Fibroblast of skin of abdomen (primary cell): Measurements from ENCODE around the gene MCCC1.
"Not testable (repeated sequence)": the region's sequence is repeated elsewhere in the genome, so short reads cannot be mapped to it uniquely, and the experiment has no call there.

Source experiments
- DNase-seq: peaks from one replicate; pipeline ENCODE4 v3.0.0-alpha.2; 2013

Gene MCCC1

DNA sequence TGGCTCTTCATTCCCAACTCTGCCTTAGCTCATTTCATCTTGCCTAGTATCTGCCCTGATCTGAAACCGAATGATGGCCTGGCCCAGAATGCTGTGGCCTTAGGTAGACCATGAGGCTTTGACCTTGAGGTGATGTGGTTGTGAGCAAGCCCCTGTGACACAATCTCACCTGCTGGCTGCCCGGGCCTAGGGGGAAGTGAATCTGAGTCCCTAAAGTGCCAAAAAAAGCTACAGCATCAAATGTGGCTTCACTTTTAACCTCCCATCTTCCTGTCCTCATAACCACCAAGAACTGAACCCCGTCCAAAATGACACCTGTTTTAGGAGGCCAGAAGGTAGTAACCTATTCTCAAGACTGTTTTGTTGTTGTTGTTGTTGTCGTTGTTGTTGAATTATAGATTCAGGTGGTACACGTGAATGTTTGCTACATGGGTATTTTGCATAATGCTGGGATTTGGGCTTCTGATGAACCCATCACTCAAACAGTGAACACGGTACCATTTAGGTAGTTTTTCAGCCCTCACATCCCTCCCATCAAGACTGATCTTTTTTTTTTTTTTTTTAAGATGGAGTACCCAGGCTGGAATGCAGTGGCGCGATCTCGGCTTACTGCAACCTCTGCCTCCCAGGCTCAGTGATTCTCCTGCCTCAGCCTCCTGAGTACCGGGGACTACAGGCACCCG, 54.6 kb downstream of the MCCC1 start:
- DNase-seq = no peak

DNA sequence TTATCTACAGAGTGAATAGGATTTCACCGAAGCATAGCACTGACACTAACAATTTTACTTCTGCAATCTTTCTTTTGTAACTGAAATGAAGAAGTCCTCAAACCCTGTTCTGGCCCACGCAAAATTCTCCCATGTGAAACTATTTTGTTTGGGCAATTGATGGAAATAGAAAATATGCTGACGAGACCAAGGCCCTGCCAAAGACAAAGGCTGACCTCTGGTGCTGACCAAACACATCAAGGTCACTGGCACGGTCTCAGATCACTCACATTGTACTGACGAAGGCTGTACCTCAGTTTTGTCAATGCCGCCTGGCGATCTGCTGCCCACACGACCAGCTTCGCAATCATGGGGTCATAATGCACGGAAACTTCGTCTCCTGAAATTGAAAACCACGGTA, 60.5 kb downstream of the MCCC1 start:
- no peak for DNase-seq

DNA sequence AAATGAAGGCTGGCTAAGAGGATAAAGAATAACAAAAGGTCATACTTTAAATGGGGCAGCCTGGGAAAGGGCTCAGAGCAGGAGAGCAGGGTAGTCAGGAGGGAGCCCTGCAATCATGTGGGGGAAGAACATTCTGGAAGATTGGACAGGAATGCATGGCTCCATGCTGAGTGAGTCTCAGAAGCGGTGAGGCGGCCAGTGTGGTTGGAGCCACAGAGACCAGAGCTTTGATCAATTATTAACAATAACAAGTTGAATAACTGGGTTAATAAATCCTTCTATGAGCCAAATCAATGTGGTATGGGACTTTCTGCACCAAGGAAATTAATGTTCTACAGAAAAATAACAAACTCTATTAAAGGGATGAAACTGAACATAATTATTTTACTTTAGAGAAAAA, 61.1 kb downstream of the MCCC1 start:
- DNase-seq = no peak

DNA sequence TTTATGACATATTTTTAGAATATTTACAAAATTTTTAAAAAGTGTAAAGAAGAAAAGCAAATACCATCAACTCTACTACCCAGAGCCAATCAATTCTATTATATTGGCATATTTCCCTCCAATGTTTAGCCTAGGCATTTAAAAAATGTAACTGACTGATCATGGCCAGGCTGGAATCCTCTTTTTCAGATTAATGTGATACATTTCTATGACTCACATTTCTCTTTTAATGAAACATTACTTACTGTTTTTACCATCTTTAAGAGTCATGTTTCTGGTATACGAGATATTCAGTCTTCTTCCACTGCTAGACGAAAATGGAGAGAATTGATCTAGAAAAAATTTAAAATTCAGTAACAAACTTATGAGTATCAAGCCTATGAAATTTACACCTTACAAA, 65.5 kb downstream of the MCCC1 start:
- peak; percentile 75 for DNase-seq

DNA sequence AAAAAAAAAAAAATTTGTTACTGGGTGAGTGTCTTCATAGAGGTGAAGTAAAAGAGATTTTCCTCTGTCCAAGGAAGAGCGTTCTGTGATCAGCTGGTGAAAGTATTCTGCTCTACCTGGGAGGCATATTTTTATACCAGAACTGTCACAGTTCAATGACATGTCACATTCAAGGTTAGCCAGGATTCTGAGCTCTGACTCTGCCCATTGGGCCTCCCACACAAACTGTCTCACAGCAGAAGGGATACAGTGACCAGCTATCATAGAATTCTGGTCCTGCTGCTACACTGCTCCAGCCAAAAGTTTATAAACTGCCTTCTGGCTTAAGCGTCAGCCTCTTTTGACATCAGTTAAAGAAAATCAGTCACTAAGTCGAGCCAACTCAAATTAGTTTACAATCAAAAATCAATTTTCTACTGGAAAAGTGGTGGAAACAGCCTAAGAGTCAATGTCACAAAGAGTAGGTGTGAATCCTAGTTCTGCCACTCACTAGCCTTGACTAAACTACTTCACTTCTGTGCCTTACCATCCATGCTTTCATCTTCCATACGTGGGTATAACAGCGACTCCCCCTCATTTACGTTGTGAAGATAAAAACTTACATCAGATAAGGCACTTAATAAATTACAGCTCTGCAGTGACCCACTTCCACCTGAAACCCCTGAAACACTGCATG, 66.3 kb downstream of the MCCC1 start:
- DNase-seq = no peak

DNA sequence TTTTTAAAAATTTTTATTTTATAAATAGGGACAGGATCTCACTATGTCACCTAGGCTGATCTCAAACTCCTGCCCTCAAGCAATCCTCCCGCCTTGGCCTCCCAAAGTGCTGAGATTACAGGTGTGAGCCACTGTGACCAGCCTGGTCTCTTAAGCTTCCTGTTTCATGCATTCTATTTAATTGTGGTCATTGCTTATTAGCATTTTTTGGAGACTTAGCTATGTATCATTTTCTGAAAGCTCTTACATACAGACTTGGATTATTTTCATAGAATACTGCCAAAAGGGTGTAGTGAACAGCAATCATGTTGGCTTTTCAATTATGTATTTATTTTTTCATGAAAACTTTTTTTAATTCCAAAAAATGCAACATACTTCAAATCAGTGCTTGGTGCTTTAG, 67.5 kb downstream of the MCCC1 start:
- DNase-seq = peak; percentile 22

DNA sequence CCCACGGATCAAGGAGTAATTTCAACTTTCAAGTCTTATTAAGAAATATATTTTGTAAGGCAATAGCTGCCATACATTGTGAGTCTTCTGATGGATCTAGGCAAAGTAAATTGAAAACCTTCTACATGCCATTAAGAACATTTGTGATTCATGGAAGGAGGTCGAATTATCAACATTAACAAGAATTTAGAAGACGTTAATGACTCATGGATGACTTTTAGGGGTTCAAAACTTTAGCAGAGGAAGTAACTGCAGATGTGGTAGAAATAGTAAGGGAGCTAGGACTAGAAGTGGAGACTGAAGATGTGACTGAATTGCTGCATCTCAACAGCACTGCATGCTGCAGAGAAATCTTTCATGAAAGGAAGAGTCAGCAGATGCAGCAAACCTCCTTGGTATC, 70.9 kb downstream of the MCCC1 start:
- DNase-seq = no peak

DNA sequence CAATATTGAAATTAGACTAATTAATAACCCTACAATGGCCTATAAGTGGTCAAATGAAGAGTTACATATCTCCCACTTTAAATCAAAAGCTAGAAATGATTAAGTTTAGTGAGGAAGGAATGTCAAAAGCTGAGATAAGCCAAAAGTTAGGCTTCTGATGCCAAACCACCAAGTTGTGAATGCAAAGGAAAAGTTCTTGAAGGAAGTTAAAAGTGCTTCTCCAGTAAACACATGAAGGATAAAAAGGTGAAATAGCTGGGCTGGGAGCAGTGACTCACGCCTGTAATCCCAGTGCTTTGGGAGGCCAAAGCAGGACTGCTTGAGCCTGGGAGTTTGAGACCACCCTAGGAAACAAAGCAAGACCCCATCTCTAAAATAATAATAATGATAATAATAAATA, 72.0 kb downstream of the MCCC1 start:
- no peak for DNase-seq

DNA sequence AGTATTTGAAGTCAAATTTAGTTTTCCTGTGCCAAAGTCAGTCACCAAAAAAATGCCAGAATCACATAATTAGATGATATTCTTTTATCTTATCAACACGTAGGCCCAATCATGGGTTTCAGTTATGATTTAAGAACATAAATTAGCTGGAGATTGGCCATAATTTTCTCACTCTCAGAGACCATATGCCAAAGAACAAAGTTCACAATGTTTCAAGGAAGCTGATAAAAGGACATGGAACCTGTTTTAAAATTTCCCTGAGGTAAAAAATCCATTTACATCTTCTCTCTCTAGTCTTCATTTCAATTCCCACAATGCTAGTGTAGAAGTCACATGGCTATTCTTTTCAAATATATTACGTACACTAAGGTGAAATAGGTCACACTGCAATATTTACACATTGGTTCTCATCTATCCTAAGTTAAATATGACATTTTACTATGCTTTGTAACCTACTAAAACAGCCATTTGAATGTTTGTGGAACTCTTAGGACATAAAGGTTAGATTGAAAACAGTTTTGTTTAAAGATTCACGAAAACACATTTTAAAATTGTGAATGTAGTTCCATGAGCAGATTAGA, 76.3 kb downstream of the MCCC1 start:
- no peak for DNase-seq

DNA sequence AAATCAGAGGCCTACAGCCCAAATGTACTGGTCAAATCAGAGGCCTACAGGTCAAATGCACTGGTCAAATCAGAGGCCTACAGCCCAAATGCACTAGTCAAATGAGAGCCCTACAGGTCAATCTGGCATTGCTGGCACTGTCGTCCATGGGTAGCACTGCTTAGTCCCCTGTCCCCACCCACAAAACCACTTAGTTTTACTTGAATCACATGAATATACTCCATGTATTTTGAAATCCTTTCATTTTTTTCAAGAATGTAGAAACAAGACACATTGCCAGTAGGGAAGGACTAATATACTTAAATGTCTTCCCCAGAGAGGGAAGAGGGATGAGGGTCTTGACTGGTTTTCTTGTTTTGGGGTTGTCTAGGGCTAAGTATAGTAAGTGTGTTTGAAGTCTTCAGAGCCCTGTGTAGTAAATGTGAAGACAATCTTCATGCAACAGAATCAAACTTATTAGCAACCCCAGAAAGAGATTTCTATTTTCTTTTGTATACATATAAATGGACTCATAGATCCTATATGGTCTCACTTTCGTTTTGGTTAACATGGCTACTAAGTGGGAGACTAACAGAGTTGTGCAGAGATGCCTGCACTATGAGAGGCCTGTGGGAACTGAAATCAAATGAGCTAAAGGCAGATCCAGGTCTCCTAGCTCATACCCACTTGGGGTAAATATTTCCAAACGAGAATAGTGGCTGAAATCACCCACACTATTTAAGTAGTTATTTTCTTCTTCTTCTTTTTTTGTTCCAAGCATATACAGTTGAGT, 80.7 kb downstream of the MCCC1 start:
- no peak for DNase-seq

DNA sequence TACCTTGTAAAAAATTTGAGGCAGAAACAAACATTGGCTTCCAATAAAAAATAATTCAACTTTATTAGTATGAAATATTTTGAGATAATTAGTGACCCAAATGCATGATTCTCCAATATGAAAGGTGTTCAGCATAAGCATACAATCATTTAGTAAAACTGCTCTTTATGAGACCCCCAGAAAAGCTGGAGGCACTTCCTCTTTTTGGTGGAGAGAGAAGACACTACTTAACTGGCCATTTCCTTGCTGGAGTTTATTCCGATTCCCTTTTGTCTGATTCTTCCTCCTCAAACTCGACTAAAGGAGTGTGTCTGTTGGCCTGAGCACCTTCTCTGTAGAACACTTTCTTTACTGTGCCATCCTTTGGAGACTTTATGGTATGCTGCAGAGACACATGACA, 84.1 kb downstream of the MCCC1 start:
- no peak for DNase-seq

DNA sequence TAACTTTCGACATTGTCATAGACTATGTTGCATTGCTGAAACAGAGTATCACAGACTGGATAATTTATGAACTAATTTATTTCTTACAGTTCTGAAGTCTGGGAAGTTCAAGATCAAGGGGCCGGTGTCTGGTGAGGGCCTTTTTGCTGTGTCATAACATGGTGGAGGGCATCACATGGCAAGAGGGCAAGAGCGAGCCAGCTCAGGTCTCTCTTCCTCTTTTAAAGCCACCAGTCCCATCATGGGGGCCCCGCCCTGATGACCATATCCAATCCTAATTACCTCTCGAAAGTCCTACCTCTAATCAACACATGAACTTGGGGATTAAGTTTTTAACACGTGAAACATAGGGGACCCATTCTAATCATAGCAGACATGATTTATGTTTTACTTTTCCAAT, 85.4 kb downstream of the MCCC1 start:
- no peak for DNase-seq

DNA sequence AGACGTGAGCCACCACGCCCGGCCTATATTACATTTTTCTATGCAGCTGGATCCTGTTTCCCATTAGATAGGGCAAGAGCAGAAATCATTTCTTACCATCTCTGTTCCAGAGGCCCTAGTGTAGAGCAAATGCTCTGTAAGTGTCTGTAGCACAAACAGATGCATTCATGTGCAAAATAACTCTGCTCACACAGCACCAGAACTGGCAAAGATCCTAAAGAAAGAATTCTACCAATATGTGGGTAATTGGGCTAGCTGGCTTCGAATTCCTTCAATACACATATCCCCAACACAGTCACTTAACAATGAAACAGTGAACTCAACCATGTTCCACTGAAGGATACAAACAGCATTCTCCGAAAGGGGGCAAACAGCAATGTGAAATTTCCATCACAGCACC, 86.2 kb downstream of the MCCC1 start:
- no peak for DNase-seq

DNA sequence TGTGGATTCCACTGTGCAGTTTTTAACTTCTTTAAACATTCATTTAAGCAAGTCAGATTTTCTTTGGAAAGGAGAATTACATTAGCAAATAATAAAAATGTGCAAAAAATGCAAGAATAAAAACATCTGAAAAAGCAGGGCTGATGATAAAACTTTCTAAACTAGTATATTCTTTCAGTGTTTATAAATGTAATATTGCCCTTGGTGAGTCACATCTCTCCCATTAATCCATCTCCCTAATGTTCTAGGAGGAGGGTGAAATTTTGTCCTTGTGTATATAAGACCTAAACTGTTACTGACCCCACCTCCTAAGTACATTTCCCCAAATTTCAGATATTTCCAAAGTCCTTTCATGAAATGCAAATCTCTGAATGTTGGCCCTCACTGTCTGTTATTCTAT, 90.5 kb downstream of the MCCC1 start:
- no peak for DNase-seq

DNA sequence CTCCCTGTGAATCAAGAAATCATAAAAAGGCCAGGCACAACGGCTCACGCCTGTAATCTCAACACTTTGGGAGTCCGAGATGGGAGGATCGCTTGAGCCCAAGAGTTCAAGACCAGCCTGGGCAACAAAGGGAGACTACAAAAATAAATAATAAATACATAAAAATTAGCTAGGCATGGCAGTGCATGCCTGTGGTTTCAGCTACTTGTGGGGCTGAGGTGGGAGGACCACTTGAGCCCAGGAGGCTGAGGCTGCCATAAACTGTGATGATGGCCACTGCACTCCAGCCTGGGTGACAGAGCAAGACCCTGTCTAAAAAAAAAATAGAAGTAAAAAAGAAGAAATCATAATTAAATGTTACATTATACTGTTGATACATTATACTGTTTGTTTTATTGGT, 91.0 kb downstream of the MCCC1 start:
- DNase-seq = no peak

DNA sequence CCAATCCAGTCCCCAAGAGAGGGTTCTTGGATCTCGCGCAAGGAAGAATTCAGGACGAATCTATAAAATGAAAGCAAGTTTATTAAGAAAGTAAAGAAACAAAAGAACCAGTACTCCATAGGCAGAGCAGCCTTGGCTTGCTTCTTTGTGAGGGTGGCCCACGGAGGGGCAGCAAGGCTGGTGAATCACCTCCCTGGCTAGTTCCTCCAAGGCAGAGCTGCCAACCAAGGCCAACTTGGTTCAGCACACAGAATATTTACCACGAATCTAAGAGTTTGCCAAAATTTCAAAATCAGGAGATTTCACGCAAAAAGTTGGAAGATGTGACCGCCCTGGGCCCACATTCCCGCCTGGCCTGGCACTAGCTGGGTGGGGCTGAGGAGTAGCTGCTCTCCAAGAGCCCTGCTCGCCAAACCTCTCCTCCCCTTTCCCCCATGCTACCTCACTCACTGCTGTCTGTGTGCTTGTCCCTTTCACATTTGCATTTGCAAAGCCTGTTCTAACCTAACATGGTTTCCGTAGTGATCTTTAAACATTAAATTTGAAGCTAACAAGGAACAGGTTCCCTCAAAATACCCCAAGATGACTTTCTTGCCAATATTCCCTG, 92.8 kb downstream of the MCCC1 start:
- no peak for DNase-seq

DNA sequence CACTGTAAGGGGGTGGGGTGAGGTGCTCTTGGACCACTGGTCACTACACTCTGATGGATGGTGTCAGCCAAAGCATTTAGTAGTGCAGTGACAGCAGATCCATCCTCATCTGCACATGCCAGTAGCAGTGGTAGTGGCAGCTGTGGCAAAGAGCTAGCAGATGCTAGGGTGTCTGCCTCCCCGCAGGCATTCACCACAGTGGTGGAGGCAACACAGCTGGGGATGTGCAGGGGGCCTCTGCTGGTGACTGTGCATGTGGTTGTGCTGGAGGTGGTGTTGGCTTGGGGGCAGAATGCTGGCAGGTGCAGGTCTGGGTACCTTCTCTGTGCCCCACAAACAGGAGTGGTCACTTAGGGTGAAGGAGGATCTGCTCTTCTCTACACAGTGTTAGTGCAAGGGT, 99.5 kb downstream of the MCCC1 start:
- no peak for DNase-seq

DNA sequence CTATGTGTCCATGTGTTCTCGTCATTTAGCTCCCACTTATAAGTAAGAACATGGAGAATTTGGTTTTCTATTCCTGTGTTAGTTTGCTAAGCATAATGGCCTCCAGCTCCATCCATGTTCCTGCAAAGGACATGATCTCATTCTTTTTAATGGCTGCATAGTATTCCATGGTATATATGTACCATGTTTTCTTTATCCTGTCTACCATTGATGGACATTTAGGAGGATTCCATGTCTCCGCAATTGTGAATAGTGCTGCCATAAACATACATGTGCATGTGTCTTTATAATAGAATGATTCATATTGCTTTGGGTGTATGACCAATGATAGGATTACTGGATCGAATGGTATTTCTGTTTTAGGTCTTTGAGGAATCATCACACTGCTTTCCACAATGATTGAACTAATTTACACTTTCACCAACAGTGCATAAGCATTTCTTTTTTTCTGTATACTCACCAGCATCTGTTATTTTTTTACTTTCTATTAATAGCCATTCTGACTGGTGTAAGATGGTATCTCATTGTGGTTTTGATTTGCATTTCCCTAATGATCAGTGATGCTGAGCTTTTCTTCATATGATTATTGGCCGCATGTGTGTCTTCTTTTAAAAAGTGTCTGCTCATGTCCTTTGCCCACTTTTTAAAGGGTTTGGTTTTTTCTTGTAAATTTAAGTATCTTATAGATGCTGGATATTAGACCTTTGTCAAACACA, 105.7 kb downstream of the MCCC1 start:
- not testable (repeated sequence) for DNase-seq

DNA sequence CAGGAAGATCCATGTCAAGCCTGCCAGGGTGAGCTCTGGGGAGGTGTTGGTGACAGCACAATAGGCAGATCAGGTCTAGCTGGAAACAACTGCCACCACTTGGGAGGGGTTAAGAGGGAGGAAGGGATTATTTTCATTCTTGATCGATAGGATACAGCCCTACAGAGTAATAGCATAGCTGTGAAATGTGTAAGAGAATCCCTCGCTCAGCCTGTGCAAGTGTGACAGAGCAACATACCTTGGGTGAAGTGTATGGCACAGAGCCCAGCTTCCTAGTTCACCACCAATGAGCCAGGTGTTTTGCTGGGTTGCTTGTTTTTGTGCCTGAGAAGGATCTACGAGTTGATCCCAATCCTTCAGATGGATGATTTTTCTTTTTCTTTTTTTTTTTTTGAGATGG, 109.7 kb downstream of the MCCC1 start:
- no peak for DNase-seq

DNA sequence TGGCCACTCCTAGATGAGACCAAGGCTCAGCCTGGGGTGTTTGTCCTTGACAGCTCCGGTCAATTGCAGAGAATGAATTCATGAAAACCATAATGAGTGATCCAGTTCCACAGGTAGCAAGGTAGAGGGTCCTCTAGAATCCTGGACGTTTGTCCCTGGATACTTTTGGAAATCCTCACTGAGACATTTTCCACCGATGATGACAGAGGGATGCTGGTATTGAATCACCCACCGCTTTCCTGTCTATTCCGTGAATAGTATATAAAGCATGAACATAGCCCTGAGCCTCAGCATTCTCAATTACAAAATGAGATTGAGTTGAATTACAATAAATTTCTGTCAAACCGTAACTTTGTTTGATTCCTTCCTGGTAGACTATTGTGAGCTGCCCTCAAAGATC, 113.3 kb downstream of the MCCC1 start:
- DNase-seq = no peak

DNA sequence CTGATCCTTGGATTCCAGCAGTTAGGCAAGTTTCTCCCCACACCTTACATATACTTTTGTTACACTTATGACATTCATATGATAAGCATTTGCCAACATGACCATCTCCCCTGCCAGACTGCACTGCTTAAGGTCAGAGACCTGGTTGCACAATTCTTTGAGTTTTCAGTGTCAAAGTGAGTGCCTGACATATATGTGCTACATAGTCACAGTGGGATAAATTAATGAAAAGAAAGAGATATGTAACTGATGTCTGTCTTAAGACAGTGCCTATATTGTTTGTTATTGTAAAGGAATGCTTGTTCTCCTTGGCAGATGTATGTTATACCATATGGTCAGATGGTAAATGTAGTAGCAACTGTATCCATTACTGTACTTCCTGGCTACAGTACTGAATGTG, 115.4 kb downstream of the MCCC1 start:
- no peak for DNase-seq

DNA sequence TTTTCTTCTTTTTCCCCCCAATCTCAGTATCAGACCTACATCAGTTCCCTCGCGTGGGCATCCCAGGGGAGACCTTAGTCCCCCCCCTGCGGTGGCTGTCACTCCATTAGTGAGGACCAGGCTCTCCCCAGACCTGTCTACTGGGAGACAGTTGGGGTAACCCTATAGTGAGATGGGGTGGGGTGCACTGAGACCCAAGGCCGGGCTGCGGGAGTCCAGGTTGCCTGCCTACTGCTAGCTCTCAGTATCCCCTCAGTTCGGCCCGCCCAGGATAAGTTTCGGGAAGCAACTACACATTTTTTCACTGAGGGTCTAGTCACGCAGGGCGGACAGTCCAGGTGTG, 118.3 kb downstream of the MCCC1 start:
- no peak for DNase-seq
